HepG2 (cell line): ENCODE data around the gene CCSER2. TPM values are rescaled to one million over a fixed set of nuclear protein-coding genes. Genes with fewer than 3 reads are reported as not detected.

Source experiments
- ATAC-seq: fragments of 200-7000 bp; cut with Tn5 transposase; 3 replicates; pipeline ENCODE4 v1.9.1; 2020; ENCODE audit warnings: mild to moderate bottlenecking, moderate library complexity
- BruUV-seq: library from RNA; stranded (reverse); fragments of 400-500 nt; replicated peaks from 2 replicates; lab custom pipeline; 2021; lab: Mats Ljungman, UMichigan
- CTCF ChIA-PET: fragments of 300-600 bp; formaldehyde crosslinking; extraction: SDS; loops from one replicate; lab custom pipeline; 2021; ENCODE audit warnings: low total read pairs, inconsistent platforms, low intra/inter-chr PET ratio; lab: Yijun Ruan, JAX
- POLR2A ChIA-PET: fragments of 350-600 bp; sonication (Branson Sonifier 250); formaldehyde crosslinking; loops from one replicate; lab custom pipeline; 2020; ENCODE audit warnings: antibody characterized with exemption, inconsistent platforms; lab: Yijun Ruan, JAX
- DNase-seq: peaks from one replicate; pipeline ENCODE4 v3.0.0-alpha.2; 2015; ENCODE audit warnings: low spot score
- FAIRE-seq: peaks from 3 replicates; lab custom pipeline; 2011; peaks lifted over from hg19 to GRCh38; lab: Jason Lieb, UNC
- H2AFZ ChIP-seq: one replicate; pipeline ENCODE4 v1.6.1; 2011; ENCODE audit warnings: low read length, inconsistent platforms
- H3K27ac ChIP-seq: fragments of 300-600 bp; 3 replicates; pipeline ENCODE4 v1.8.0; 2011; ENCODE audit warnings: mixed run types, mild to moderate bottlenecking, mixed read lengths, low read length, inconsistent platforms; ENCODE audit not compliant: insufficient read depth; ENCODE audit errors: extremely low read length
- H3K27me3 ChIP-seq, 2 experiments: fragments of 200-600 bp in 1 of 2; 2 replicates in 1 of 2; 3 replicates in 1 of 2; pipeline versions ENCODE4 v1.6.0 to v1.8.0; 2011; ENCODE audit warnings: low read length in 2 of 2, mild to moderate bottlenecking in 2 of 2, moderate library complexity in 2 of 2, inconsistent platforms in 1 of 2; ENCODE audit not compliant: insufficient read depth in 2 of 2, control insufficient read depth in 1 of 2
- H3K36me3 ChIP-seq, 2 experiments: fragments of 200-600 bp in 1 of 2; replicated peaks in 1 of 2; 2 replicates in 1 of 2; 3 replicates in 1 of 2; pipeline versions ENCODE4 v1.5.1 to v1.8.0; 2011; ENCODE audit warnings: low read length in 2 of 2, inconsistent platforms in 1 of 2; ENCODE audit not compliant: insufficient read depth in 2 of 2, control insufficient read depth in 1 of 2
- H3K4me1 ChIP-seq: 2 replicates; pipeline ENCODE4 v1.5.1; 2012; ENCODE audit warnings: low read length, inconsistent platforms; ENCODE audit not compliant: insufficient read depth
- H3K4me2 ChIP-seq: 2 replicates; pipeline ENCODE4 v1.6.0; 2011; ENCODE audit warnings: low read depth, low read length, inconsistent platforms
- H3K4me3 ChIP-seq, 3 experiments: fragments of 200-600 bp in 1 of 3; sonication (generic), shearing (Covaris generic) in 1 of 3; replicated peaks in 1 of 3; 2 replicates each; pipeline ENCODE4 v1.5.1; 2011 to 2016; ENCODE audit warnings: low read length in 3 of 3, inconsistent platforms in 2 of 3, low read depth in 2 of 3, mild to moderate bottlenecking in 2 of 3, control low read depth in 1 of 3, mixed read lengths in 1 of 3; ENCODE audit not compliant: insufficient read depth in 1 of 3
- H3K79me2 ChIP-seq: one replicate; pipeline ENCODE4 v1.6.1; 2011; ENCODE audit warnings: low read length, inconsistent platforms; ENCODE audit not compliant: insufficient read depth
- H3K9ac ChIP-seq: 2 replicates; pipeline ENCODE4 v1.6.0; 2011; ENCODE audit warnings: mild to moderate bottlenecking, low read depth, low read length, inconsistent platforms; ENCODE audit not compliant: insufficient read depth
- H3K9me3 ChIP-seq: 2 replicates; pipeline ENCODE4 v1.5.1; 2012; ENCODE audit warnings: mild to moderate bottlenecking, low read length
- H4K20me1 ChIP-seq: 2 replicates; pipeline ENCODE4 v1.6.0; 2011; ENCODE audit warnings: inconsistent platforms, mild to moderate bottlenecking, low read length, moderate library complexity; ENCODE audit not compliant: insufficient read depth
- ASH2L ChIP-seq: fragments of 300-600, 200-600 bp; sonication (generic); IDR thresholded peaks from 2 replicates; pipeline ENCODE4 v1.7.0; 2017; ENCODE audit warnings: low read depth, mild to moderate bottlenecking, moderate library complexity, mixed read lengths, low read length; ENCODE audit not compliant: insufficient read length
- ATF5 ChIP-seq: sonication (generic); formaldehyde crosslinking; IDR thresholded peaks from 2 replicates; pipeline ENCODE4 v1.4.0; 2020; ENCODE audit warnings: mild to moderate bottlenecking, low read depth, missing genetic modification reagents
- CHD2 ChIP-seq: IDR thresholded peaks from 2 replicates; pipeline ENCODE4 v1.6.1; 2011; ENCODE audit warnings: low read depth, low read length, improper control_type of control experiment
- STAT6 ChIP-seq: sonication (generic); formaldehyde crosslinking; IDR thresholded peaks from 2 replicates; pipeline ENCODE4 v1.4.0; 2020; ENCODE audit warnings: missing genetic modification reagents, mild to moderate bottlenecking, borderline replicate concordance
- ZBTB3 ChIP-seq: sonication (generic); formaldehyde crosslinking; IDR thresholded peaks from 2 replicates; pipeline ENCODE4 v1.4.0; 2020; ENCODE audit warnings: low read depth, mild to moderate bottlenecking, moderate library complexity, missing genetic modification reagents, borderline replicate concordance
- ZFP62 ChIP-seq: sonication (generic); formaldehyde crosslinking; IDR thresholded peaks from 2 replicates; pipeline ENCODE4 v1.4.0; 2020; ENCODE audit warnings: missing genetic modification reagents
- ZKSCAN5 ChIP-seq: sonication (generic); formaldehyde crosslinking; IDR thresholded peaks from 2 replicates; pipeline ENCODE4 v1.5.1; 2020; ENCODE audit warnings: mild to moderate bottlenecking, missing genetic modification reagents
- ZNF10 ChIP-seq: sonication (generic); formaldehyde crosslinking; IDR thresholded peaks from 2 replicates; pipeline ENCODE4 v1.4.0; 2020; ENCODE audit warnings: mild to moderate bottlenecking, low read depth, missing genetic modification reagents, borderline replicate concordance
- ZNF33A ChIP-seq: sonication (generic); formaldehyde crosslinking; IDR thresholded peaks from 2 replicates; pipeline ENCODE4 v1.5.1; 2020; ENCODE audit warnings: missing genetic modification reagents, mild to moderate bottlenecking, moderate library complexity, borderline replicate concordance
- WGBS: methylation state at CpG from one replicate; pipeline ENCODE4 v1.1.6; 2017; ENCODE audit warnings: low lambda C conversion rate; 5-methylcytosine and 5-hydroxymethylcytosine counted together
- in situ Hi-C: cut with HindIII; loops from 2 replicates; pipeline ENCODE4 v1.10.0; 2017; ENCODE audit warnings: low pct_unique_long_range_greater_than_20kb; ENCODE audit not compliant: extremely low pct_ligation_motif_present
- intact Hi-C: fragments of 100-400 bp; cut with micrococcal nuclease; formaldehyde crosslinking; loops from one replicate; pipeline ENCODE4 v1.10.0; 2022; ENCODE audit not compliant: unreplicated experiment
- polyA plus RNA-seq, 8 experiments: library from polyadenylated mRNA; depleted of rRNA in 3 of 8; stranded (reverse) in 7 of 8; unstranded in 1 of 8; fragments of >200 nt; fragmentation: Illumina TruSeq in 4 of 8; extraction: Trizol in 4 of 8; gene quantifications; 2 replicates each; pipeline versions ENCODE4 v1.2.1 to v1.2.3, GENCODE V29; 2011 to 2016; ENCODE audit warnings: low read depth in 4 of 8, missing spikeins in 1 of 8, mixed read lengths in 1 of 8; ENCODE audit not compliant: insufficient read depth in 1 of 8
- total RNA-seq, 5 experiments: library from RNA; depleted of rRNA; stranded (reverse); fragments of >200 nt; fragmentation: Illumina TruSeq; extraction: Trizol; gene quantifications; 2 replicates each; pipeline ENCODE4 v1.2.3, GENCODE V29; 2016; ENCODE audit warnings: low read depth in 1 of 5
- TF ChIP-seq, protein P1 (sequence below): sonication (generic); formaldehyde crosslinking; IDR thresholded peaks from 2 replicates; pipeline ENCODE4 v1.5.0; 2020; ENCODE audit warnings: mild to moderate bottlenecking, missing genetic modification reagents, moderate library complexity

CCSER2 gene
- total and polyA plus RNA-seq, 2 of the 13 experiments (the other 11 are each of a cell fraction or from before 2014, with no cell fraction given) = 13.3 to 17.2 TPM

GRCh38 chr10:84360637-84361365 lies 32.4 kb downstream of the CCSER2 start:
- DNase-seq (no peak), FAIRE-seq (no peak), ATAC-seq (peak; percentile 60)
- CTCF ChIA-PET = no interaction called here
- Histone ChIP-seq H3K27ac (no peak overlapping the region), H3K4me3 (peak overlapping the region; percentile 3 to 49 (median 9); a peak in 4 of 6 replicates), H3K79me2 (peaks cover 34% of the 10 kb centered on the region), H4K20me1 (0 out of 2 replicates have a peak, but pooled peaks cover 3% of the 10 kb centered on the region), H3K27me3 (no peaks in the 10 kb centered on the region), H3K36me3 (no peaks in the 10 kb centered on the region), H3K4me1 (peaks cover 56% of the 10 kb centered on the region), H3K4me2 (peak overlapping the region; percentile 55), H3K9me3 (no peaks in the 10 kb centered on the region), H3K9ac (peak overlapping the region; percentile 8; the same call in 1 of the 2 replicates), H2AFZ (no peak overlapping the region)
- no TSS peak for BruUV-seq
- intact Hi-C loops (loop anchor here (5.0 kb wide), 1 partner anchor 34 kb away; the partner anchor contains the start of gene CCSER2), in situ Hi-C loops (loop anchor here (10.0 kb wide), 1 partner anchor 96 kb away; no protein-coding TSS in a partner anchor)
- no peak for TF ChIP-seq ZNF33A (CRISPR knock-in tag)
- peak; percentile 56; the same call in 1 of the 2 replicates for TF ChIP-seq ZKSCAN5
- WGBS = 64% methylated on average over 6 of the region's 6 CpGs
- POLR2A ChIA-PET = no interaction called here

DNA sequence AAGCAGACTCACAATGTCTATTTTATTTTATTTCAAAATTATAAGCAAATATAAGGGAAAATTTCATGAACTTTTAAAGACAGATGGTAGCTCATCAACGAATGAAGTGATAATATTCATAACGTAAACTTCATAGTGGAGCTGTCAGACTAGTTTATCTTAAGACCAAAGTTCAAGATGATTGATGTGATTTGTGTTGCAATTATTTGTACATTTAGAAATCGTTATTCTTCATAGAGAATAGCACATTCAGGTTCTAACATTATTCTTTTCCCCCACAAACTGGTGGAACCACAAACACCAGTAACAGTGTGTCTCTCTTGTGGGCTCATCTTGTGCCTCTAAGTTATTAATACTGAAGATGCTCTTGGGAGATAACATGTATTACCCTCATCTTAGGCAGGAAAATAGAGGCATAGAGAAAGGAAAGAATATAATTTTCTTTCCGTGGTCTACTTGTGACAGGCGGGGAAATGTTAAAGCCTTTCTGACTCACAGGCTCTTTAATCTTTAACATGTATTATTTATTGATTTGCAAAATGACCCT lies 37.0 kb downstream of the CCSER2 start:
- no peak overlapping the region for H2AFZ ChIP-seq
- in situ Hi-C loops = loop anchor here (5.0 to 10.0 kb wide), 2 partner anchors 101 to 177 kb away; no protein-coding TSS in a partner anchor
- H3K79me2 ChIP-seq = peaks cover 23% of the 10 kb centered on the region
- WGBS = 74% methylated on average over 5 of the region's 5 CpGs
- H3K36me3 ChIP-seq = no peaks in the 10 kb centered on the region
- DNase-seq (no peak), ATAC-seq (no peak), FAIRE-seq (no peak)
- no peak overlapping the region for H3K9ac ChIP-seq
- ChIA-PET CTCF (no interaction called here), POLR2A (no interaction called here)
- no peaks in the 10 kb centered on the region for H3K27me3 ChIP-seq
- no peak overlapping the region for H3K4me3 ChIP-seq
- no peaks in the 10 kb centered on the region for H3K9me3 ChIP-seq
- H3K4me2 ChIP-seq = no peak overlapping the region
- intact Hi-C loops = no loop called here
- no TSS peak for BruUV-seq
- H4K20me1 ChIP-seq = no peaks in the 10 kb centered on the region
- peaks cover 21% of the 10 kb centered on the region for H3K4me1 ChIP-seq
- H3K27ac ChIP-seq = no peak overlapping the region
- TF ChIP-seq CHD2 = no peak
- no peak for TF ChIP-seq ATF5 (CRISPR knock-in tag)
- TF ChIP-seq ZBTB3 (CRISPR knock-in tag) = no peak
- TF ChIP-seq, protein P1, sequence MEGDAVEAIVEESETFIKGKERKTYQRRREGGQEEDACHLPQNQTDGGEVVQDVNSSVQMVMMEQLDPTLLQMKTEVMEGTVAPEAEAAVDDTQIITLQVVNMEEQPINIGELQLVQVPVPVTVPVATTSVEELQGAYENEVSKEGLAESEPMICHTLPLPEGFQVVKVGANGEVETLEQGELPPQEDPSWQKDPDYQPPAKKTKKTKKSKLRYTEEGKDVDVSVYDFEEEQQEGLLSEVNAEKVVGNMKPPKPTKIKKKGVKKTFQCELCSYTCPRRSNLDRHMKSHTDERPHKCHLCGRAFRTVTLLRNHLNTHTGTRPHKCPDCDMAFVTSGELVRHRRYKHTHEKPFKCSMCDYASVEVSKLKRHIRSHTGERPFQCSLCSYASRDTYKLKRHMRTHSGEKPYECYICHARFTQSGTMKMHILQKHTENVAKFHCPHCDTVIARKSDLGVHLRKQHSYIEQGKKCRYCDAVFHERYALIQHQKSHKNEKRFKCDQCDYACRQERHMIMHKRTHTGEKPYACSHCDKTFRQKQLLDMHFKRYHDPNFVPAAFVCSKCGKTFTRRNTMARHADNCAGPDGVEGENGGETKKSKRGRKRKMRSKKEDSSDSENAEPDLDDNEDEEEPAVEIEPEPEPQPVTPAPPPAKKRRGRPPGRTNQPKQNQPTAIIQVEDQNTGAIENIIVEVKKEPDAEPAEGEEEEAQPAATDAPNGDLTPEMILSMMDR = no peak
- no peak for TF ChIP-seq ZNF10 (CRISPR knock-in tag)
- no peak for TF ChIP-seq ASH2L
- no peak for TF ChIP-seq STAT6 (CRISPR knock-in tag)
- TF ChIP-seq ZFP62 (CRISPR knock-in tag) = no peak
